ENCODE data around the gene NDUFS7.
A peak's percentile ranks its signal among the peaks of the same experiment; 100 is the strongest.
"Not testable (repeated sequence)": the region's sequence is repeated elsewhere in the genome, so short reads cannot be mapped to it uniquely, and the experiment has no call there.

NDUFS7 gene

DNA sequence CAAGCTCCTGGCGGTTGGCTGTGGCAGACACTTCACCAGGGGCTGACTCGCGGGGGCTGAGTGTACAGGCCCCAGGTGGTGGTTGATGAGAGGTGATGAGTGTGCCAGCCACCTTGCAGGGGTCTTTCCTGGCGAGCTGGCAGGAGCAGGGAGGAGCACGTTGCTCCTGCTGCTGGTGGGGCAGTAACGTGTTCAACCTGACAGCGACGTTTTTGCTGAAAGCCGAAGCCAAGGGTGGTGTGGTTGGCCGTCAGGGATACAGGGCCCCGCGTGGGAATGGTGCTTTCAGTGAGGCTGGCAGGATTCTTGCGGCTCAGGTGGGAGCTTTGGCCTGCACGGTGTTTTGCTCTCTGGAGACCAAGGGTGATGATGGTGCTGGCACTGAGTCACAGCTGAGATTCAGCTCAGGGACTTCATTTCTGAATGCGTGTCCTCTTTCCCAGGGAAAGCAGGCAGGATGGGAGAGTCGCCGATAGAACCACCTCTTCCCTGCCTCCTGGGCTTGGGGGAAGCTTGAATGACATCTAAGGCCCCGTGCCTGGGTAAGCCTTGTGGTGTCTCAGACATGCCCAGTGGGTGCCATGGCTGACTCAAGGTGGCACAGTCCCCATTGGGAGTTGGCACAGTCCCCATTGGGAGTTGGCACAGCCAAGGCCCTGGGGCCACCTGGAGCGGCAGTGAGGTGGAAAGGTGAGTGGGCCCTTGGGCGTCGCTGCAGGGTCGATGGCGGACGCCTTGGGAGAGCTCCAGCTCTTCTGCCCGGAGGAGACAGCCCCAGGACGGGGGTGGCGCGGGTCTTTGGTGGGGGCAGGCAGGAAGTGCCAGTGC, 32.5 kb downstream of the NDUFS7 start:
- TF ChIP-seq, protein P1, sequence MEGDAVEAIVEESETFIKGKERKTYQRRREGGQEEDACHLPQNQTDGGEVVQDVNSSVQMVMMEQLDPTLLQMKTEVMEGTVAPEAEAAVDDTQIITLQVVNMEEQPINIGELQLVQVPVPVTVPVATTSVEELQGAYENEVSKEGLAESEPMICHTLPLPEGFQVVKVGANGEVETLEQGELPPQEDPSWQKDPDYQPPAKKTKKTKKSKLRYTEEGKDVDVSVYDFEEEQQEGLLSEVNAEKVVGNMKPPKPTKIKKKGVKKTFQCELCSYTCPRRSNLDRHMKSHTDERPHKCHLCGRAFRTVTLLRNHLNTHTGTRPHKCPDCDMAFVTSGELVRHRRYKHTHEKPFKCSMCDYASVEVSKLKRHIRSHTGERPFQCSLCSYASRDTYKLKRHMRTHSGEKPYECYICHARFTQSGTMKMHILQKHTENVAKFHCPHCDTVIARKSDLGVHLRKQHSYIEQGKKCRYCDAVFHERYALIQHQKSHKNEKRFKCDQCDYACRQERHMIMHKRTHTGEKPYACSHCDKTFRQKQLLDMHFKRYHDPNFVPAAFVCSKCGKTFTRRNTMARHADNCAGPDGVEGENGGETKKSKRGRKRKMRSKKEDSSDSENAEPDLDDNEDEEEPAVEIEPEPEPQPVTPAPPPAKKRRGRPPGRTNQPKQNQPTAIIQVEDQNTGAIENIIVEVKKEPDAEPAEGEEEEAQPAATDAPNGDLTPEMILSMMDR (IDR thresholded peaks at IDR 0.05), result no peak
- Histone ChIP-seq H3K36me3 (peaks cover 51% of the 10 kb centered on the region), H3K27ac (peak overlapping the region; percentile 53), H3K9me3 (no peaks in the 10 kb centered on the region), H3K27me3 (no peaks in the 10 kb centered on the region), H3K4me1 (ENCODE audit: control insufficient read depth in 1 of 2, insufficient read depth in 1 of 2, low read depth in 1 of 2, low read length in 1 of 2) (peaks cover 8 to 10% of the 10 kb centered on the region in 2 experiments), H3K4me3 (ENCODE audit: low read depth in 1 of 2, low read length in 1 of 2) (no peak overlapping the region)

DNA sequence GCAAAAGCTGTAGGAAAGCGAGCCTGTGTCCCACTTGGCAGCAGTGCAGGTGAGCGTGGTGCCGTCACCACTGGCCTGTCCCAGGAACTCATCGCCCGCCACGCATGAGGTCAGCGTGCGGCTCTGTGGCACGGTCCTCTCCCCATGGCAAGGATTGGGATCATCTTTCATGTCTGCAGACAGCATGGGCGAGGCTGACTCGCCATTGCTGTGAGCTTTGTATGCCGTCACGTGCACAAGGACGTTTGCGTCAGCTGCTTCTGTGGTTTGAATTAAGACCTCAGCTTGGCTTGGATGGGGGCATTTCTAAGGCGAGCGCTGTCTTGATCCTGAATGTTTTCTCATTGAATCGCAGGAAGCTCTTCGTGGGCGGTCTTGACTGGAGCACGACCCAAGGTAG, 33.4 kb downstream of the NDUFS7 start:
- TF ChIP-seq, protein P1 (IDR thresholded peaks at IDR 0.05), result no peak
- Histone ChIP-seq H3K4me1 (ENCODE audit: control insufficient read depth in 1 of 2, insufficient read depth in 1 of 2, low read depth in 1 of 2, low read length in 1 of 2) (peaks cover 8 to 10% of the 10 kb centered on the region in 2 experiments), H3K36me3 (peaks cover 60% of the 10 kb centered on the region), H3K27me3 (no peaks in the 10 kb centered on the region), H3K27ac (no peak overlapping the region), H3K4me3 (ENCODE audit: low read depth in 1 of 2, low read length in 1 of 2) (no peak overlapping the region), H3K9me3 (no peaks in the 10 kb centered on the region)

DNA sequence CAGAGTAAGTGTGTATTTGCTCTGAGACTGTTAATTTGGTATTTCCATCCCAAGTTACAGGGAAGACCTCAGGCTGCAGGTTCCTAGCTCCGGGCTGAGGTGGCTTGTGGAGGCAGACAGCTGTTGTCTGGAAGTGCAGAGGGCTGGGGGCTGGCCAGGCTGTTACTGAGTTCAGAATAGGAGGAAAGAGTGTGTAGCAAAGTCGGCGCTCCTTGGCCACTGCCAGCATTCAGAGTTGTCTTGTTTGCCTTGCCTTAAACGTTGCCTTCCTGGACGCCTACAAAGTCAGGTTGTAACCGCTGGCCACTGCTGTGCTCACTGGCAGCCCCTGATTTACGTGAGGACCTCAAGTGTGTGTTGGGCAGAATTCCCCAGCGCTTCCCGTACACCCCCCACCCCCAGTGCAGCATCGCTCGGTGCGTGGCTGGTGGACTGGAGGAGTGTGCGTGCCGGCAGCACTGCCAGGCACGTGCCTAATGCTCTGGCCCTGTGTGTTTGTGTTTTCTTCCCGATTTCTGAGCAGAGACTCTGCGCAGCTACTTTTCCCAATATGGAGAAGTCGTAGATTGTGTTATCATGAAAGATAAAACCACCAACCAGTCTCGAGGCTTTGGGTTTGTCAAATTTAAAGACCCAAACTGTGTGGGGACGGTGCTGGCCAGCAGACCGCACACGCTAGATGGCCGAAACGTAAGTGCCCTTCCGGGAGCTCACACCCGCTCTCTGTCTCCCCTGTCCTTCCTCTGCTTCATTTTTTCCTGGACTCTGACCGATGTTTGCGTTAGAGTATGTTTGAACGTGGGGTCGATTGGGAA, 34.2 kb downstream of the NDUFS7 start:
- H3K27me3 ChIP-seq, result no peaks in the 10 kb centered on the region
- peaks cover 62% of the 10 kb centered on the region for H3K36me3 ChIP-seq
- no peak overlapping the region for H3K27ac ChIP-seq
- TF ChIP-seq, protein P1 (IDR thresholded peaks at IDR 0.05), result no peak
- no peak overlapping the region for H3K4me3 ChIP-seq (ENCODE audit: low read depth in 1 of 2, low read length in 1 of 2)
- H3K4me1 ChIP-seq (ENCODE audit: control insufficient read depth in 1 of 2, insufficient read depth in 1 of 2, low read depth in 1 of 2, low read length in 1 of 2), result peaks cover 8 to 11% of the 10 kb centered on the region in 2 experiments
- no peaks in the 10 kb centered on the region for H3K9me3 ChIP-seq

DNA sequence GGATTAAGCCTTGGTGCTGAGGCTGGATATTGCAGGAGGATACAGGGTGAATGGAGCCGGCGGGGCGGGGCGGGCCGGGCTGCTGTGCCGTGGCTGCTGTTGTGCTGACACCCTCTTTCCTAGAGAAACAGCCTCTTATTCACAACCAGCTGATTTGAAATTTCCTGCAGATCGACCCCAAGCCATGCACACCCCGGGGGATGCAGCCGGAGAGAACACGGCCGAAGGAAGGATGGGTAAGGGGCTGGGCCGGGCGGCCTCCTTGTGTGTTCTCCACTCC, 34.7 kb downstream of the NDUFS7 start:
- TF ChIP-seq, protein P1 (IDR thresholded peaks at IDR 0.05), result no peak
- Histone ChIP-seq H3K9me3 (no peaks in the 10 kb centered on the region), H3K27me3 (no peaks in the 10 kb centered on the region), H3K4me1 (ENCODE audit: control insufficient read depth in 1 of 2, insufficient read depth in 1 of 2, low read depth in 1 of 2, low read length in 1 of 2) (peaks cover 12 to 16% of the 10 kb centered on the region in 2 experiments), H3K4me3 (ENCODE audit: low read depth in 1 of 2, low read length in 1 of 2) (no peak overlapping the region), H3K36me3 (peaks cover 60% of the 10 kb centered on the region), H3K27ac (no peak overlapping the region)

DNA sequence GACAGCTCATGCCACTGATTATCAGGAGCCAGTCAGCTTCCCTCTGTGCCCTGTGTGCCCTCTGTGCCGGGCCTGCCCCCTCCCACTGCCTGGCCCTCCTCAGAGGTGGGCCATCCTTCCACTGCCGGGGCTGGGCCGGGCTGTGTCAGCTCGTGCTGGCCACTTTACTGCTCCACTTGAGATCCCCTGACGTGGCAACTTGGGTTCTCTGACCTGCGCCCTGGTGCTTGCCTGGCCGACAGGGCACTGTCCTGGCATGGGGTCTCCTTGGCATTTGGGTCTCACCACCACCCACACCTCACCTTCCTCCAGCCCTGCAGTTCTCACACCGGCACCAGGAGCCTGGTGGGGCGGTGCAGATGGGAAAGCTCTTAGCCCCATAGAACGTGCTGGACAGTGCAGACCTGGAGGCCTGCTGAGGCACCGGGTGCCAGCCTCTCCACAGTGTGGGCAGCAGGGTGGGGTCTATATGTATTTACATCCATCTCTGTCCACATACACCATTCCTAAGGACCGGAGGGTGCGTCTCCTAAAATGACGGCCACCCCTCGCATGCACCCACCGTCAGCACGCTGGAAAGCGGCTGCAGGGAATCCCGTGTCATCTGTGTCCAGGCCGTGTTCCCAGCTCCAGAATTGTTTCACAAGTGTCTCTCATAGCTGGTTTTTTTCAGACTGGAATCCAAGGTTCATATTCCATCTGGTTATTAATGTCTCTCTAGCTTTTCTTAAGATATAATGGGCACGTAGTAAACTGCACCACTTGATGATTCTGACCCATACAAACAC, 35.4 kb downstream of the NDUFS7 start:
- Histone ChIP-seq H3K9me3 (no peaks in the 10 kb centered on the region), H3K36me3 (peaks cover 63% of the 10 kb centered on the region), H3K4me3 (ENCODE audit: low read depth in 1 of 2, low read length in 1 of 2) (no peak overlapping the region), H3K4me1 (ENCODE audit: control insufficient read depth in 1 of 2, insufficient read depth in 1 of 2, low read depth in 1 of 2, low read length in 1 of 2) (peaks cover 19% of the 10 kb centered on the region in 2 experiments), H3K27me3 (no peaks in the 10 kb centered on the region), H3K27ac (no peak overlapping the region)
- TF ChIP-seq, protein P1 (IDR thresholded peaks at IDR 0.05), result no peak

DNA sequence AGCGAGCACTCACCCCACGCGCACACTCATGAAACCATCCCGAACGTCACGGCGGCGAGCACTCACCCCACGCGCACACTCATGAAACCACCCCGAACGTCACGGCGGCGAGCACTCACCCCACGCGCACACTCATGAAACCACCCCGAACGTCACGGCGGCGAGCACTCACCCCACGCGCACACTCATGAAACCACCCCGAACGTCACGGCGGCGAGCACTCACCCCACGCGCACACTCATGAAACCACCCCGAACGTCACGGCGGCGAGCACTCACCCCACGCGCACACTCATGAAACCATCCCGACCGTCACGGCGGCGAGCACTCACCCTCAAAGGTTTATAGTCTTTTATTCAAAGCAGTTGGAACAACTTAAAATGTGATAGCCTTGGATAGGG, 36.4 kb downstream of the NDUFS7 start:
- Histone ChIP-seq H3K4me1 (ENCODE audit: control insufficient read depth in 1 of 2, insufficient read depth in 1 of 2, low read depth in 1 of 2, low read length in 1 of 2) (peaks cover 19 to 25% of the 10 kb centered on the region in 2 experiments), H3K36me3 (peaks cover 69% of the 10 kb centered on the region)
- not testable (repeated sequence) for H3K9me3 ChIP-seq; H3K27ac ChIP-seq; H3K27me3 ChIP-seq; H3K4me3 ChIP-seq (ENCODE audit: low read depth in 1 of 2, low read length in 1 of 2)

Measured in neutrophil (primary cell).